HepG2 (cell line): Measurements from ENCODE around the gene NRN1L. TPM values are rescaled to one million over a fixed set of nuclear protein-coding genes. Genes with fewer than 3 reads are reported as not detected.

Source experiments
- ATM ChIP-seq: fragments of 450-650 bp; IDR thresholded peaks from 2 replicates; pipeline ENCODE4 v1.7.1; 2017; ENCODE audit warnings: mild to moderate bottlenecking, borderline replicate concordance
- CBFB ChIP-seq: sonication (generic); formaldehyde crosslinking; IDR thresholded peaks from 2 replicates; pipeline ENCODE4 v1.4.0; 2020; ENCODE audit warnings: missing genetic modification reagents
- FOXK2 ChIP-seq: fragments of 450-650 bp; IDR thresholded peaks from 2 replicates; pipeline ENCODE4 v1.6.1; 2016
- FOXO1 ChIP-seq: sonication (generic); formaldehyde crosslinking; IDR thresholded peaks from 2 replicates; pipeline ENCODE4 v1.4.0; 2020; ENCODE audit warnings: missing genetic modification reagents
- KLF11 ChIP-seq: IDR thresholded peaks from 2 replicates; pipeline ENCODE4 v1.6.1; 2016; ENCODE audit warnings: missing compliant biosample characterization
- MAZ ChIP-seq, 2 experiments: sonication (generic) in 1 of 2; formaldehyde crosslinking in 1 of 2; IDR thresholded peaks; 2 replicates each; pipeline versions ENCODE4 v1.5.0 to v1.6.1; 2012 to 2020; ENCODE audit warnings: low read depth in 2 of 2, mild to moderate bottlenecking in 2 of 2, borderline replicate concordance in 1 of 2, improper control_type of control experiment in 1 of 2, low read length in 1 of 2, missing genetic modification reagents in 1 of 2, moderate library complexity in 1 of 2
- MYC ChIP-seq: sonication (generic); formaldehyde crosslinking; IDR thresholded peaks from 2 replicates; pipeline ENCODE4 v1.9.0; 2021; ENCODE audit warnings: missing genetic modification reagents, borderline replicate concordance
- SIN3B ChIP-seq: fragments of 150-350 bp; IDR thresholded peaks from 2 replicates; pipeline ENCODE4 v1.6.1; 2014; ENCODE audit warnings: low read length
- SOX6 ChIP-seq, 2 experiments: fragments of 450-650 bp in 1 of 2; sonication (generic) in 1 of 2; formaldehyde crosslinking in 1 of 2; IDR thresholded peaks; 2 replicates each; pipeline versions ENCODE4 v1.4.0 to v1.6.1; 2017 to 2020; ENCODE audit warnings: antibody characterized with exemption in 1 of 2, mild to moderate bottlenecking in 1 of 2, missing genetic modification reagents in 1 of 2
- SRSF4 ChIP-seq: fragments of 200-400 bp; formaldehyde crosslinking; IDR thresholded peaks from one replicate; pipeline ENCODE4 v1.6.1; 2018; ENCODE audit warnings: mild to moderate bottlenecking, low read depth, low read length, moderate library complexity; ENCODE audit not compliant: poor library complexity, severe bottlenecking
- ZFYVE20 ChIP-seq: sonication (generic); formaldehyde crosslinking; IDR thresholded peaks from 2 replicates; pipeline ENCODE4 v1.8.0; 2023; ENCODE audit warnings: low read depth, mild to moderate bottlenecking, moderate library complexity, missing genetic modification reagents, borderline replicate concordance
- ZMYM4 ChIP-seq: sonication (generic); formaldehyde crosslinking; IDR thresholded peaks from 2 replicates; pipeline ENCODE4 v1.8.1; 2023; ENCODE audit warnings: mild to moderate bottlenecking, missing genetic modification reagents
- ZNF235 ChIP-seq: sonication (generic); formaldehyde crosslinking; IDR thresholded peaks from 2 replicates; pipeline ENCODE4 v1.8.1; 2023; ENCODE audit warnings: mild to moderate bottlenecking, missing genetic modification reagents, borderline replicate concordance
- ZNF317 ChIP-seq: sonication (generic); formaldehyde crosslinking; IDR thresholded peaks from 2 replicates; pipeline ENCODE4 v1.5.0; 2020; ENCODE audit warnings: mild to moderate bottlenecking, missing genetic modification reagents
- ZNF318 ChIP-seq: sonication (generic); formaldehyde crosslinking; IDR thresholded peaks from 2 replicates; pipeline ENCODE4 v1.4.0; 2020; ENCODE audit warnings: mild to moderate bottlenecking, missing genetic modification reagents
- ZNF33A ChIP-seq: sonication (generic); formaldehyde crosslinking; IDR thresholded peaks from 2 replicates; pipeline ENCODE4 v1.5.1; 2020; ENCODE audit warnings: missing genetic modification reagents, mild to moderate bottlenecking, moderate library complexity, borderline replicate concordance
- ZNF512 ChIP-seq: sonication (generic); formaldehyde crosslinking; IDR thresholded peaks from 2 replicates; pipeline ENCODE4 v1.4.0; 2020; ENCODE audit warnings: mild to moderate bottlenecking, missing genetic modification reagents
- ZNF564 ChIP-seq: sonication (generic); formaldehyde crosslinking; IDR thresholded peaks from 2 replicates; pipeline ENCODE4 v1.8.1; 2023; ENCODE audit warnings: mild to moderate bottlenecking, missing genetic modification reagents
- ZNF598 ChIP-seq: sonication (generic); formaldehyde crosslinking; IDR thresholded peaks from 2 replicates; pipeline ENCODE4 v1.5.1; 2020; ENCODE audit warnings: mild to moderate bottlenecking, missing genetic modification reagents, borderline replicate concordance
- ZNF615 ChIP-seq: sonication (generic); formaldehyde crosslinking; IDR thresholded peaks from 2 replicates; pipeline ENCODE4 v1.5.0; 2020; ENCODE audit warnings: mild to moderate bottlenecking, missing genetic modification reagents, borderline replicate concordance
- polyA plus RNA-seq, 8 experiments: library from polyadenylated mRNA; depleted of rRNA in 3 of 8; stranded (reverse) in 7 of 8; unstranded in 1 of 8; fragments of >200 nt; fragmentation: Illumina TruSeq in 4 of 8; extraction: Trizol in 4 of 8; gene quantifications; 2 replicates each; pipeline versions ENCODE4 v1.2.1 to v1.2.3, GENCODE V29; 2011 to 2016; ENCODE audit warnings: low read depth in 4 of 8, missing spikeins in 1 of 8, mixed read lengths in 1 of 8; ENCODE audit not compliant: insufficient read depth in 1 of 8
- total RNA-seq, 5 experiments: library from RNA; depleted of rRNA; stranded (reverse); fragments of >200 nt; fragmentation: Illumina TruSeq; extraction: Trizol; gene quantifications; 2 replicates each; pipeline ENCODE4 v1.2.3, GENCODE V29; 2016; ENCODE audit warnings: low read depth in 1 of 5

The NRN1L gene
- total and polyA plus RNA-seq, 2 of the 13 experiments (the other 11 are each of a cell fraction or from before 2014, with no cell fraction given) = 0.53 to 1.2 TPM

GRCh38 chr16:67841816-67842508 lies 42.7 kb upstream of the NRN1L start, which contains the start of gene THAP11 (continued):
- TF ChIP-seq ZNF512 (CRISPR knock-in tag) (no peak), MYC (CRISPR knock-in tag) (peak; percentile 66), ZNF564 (CRISPR knock-in tag) (0 out of 2 replicates have a peak, but pooled peaks have one; percentile 3), ZFYVE20 (CRISPR knock-in tag) (no peak; the same call in 1 of the 2 replicates), SIN3B (no peak; the same call in 1 of the 2 replicates), SRSF4 (no peak), ZNF317 (CRISPR knock-in tag) (no peak), ZNF615 (CRISPR knock-in tag) (no peak), ZNF598 (CRISPR knock-in tag) (peak; percentile 98), ATM (no peak), KLF11 (CRISPR knock-in tag) (peak; percentile 90), CBFB (CRISPR knock-in tag) (peak; percentile 54; the same call in 1 of the 2 replicates), ZMYM4 (CRISPR knock-in tag) (peak; percentile 67), MAZ (IDR thresholded peaks at IDR 0.05; ENCODE audit: borderline replicate concordance, low read depth, low read length) (no peak), MAZ (CRISPR knock-in tag; IDR thresholded peaks at IDR 0.05; ENCODE audit: low read depth) (peak; percentile 86), ZNF33A (CRISPR knock-in tag) (no peak), ZNF235 (no peak), FOXK2 (no peak), FOXO1 (CRISPR knock-in tag) (peak; percentile 46; the same call in 1 of the 2 replicates), SOX6 (IDR thresholded peaks at IDR 0.05) (no peak), SOX6 (CRISPR knock-in tag; IDR thresholded peaks at IDR 0.05) (no peak; the same call in 1 of the 2 replicates), ZNF318 (CRISPR knock-in tag) (no peak)
